ENCODE measurements around the gene OSGIN1. TPM values are rescaled to one million over a fixed set of nuclear protein-coding genes. Genes with fewer than 3 reads are reported as not detected.

The OSGIN1 gene
- total RNA-seq, 1 experiment from 2014 or later = 3.7 TPM

- Mint-ChIP-seq H3K9me3 (ENCODE audit: unreplicated experiment) (no peaks in the 10 kb centered on the region), H3K27me3 (ENCODE audit: insufficient read depth, unreplicated experiment) (no peaks in the 10 kb centered on the region), H3K4me3 (ENCODE audit: unreplicated experiment) (no peak overlapping the region), H3K36me3 (ENCODE audit: insufficient read depth, unreplicated experiment) (no peaks in the 10 kb centered on the region), H3K4me1 (ENCODE audit: insufficient read depth, unreplicated experiment) (no peaks in the 10 kb centered on the region), H3K27ac (ENCODE audit: low read depth, unreplicated experiment) (no peak overlapping the region)
- BruUV-seq (replicated peaks) = no TSS peak
- no peak for TF ChIP-seq CTCF (IDR thresholded peaks at IDR 0.05; ENCODE audit: unreplicated experiment)
- ChIA-PET CTCF (interaction anchor here (1.2 to 2.0 kb wide), 2 partner anchors 19 to 119 kb away, joined by 5 to 6 read pairs; no protein-coding TSS in a partner anchor), POLR2A (no interaction called here)
- no peak for DNase-seq (ENCODE audit: unreplicated experiment)
- intact Hi-C loops (cut with micrococcal nuclease) = no loop called here
Measured at GRCh38 chr16:83946154-83946780, 6.8 kb upstream of the OSGIN1 start.

- DNase-seq (ENCODE audit: unreplicated experiment) = no peak
- ChIA-PET POLR2A (no interaction called here), CTCF (interaction anchor here (0.6 to 2.1 kb wide), 5 partner anchors 9 to 202 kb away, joined by 3 to 6 read pairs (median 5); no protein-coding TSS in a partner anchor)
- intact Hi-C loops (cut with micrococcal nuclease) = no loop called here
- H3K9me3 Mint-ChIP-seq (ENCODE audit: unreplicated experiment) = no peaks in the 10 kb centered on the region
- no peaks in the 10 kb centered on the region for H3K27me3 Mint-ChIP-seq (ENCODE audit: insufficient read depth, unreplicated experiment)
- BruUV-seq (replicated peaks) = no TSS peak
- H3K36me3 Mint-ChIP-seq (ENCODE audit: insufficient read depth, unreplicated experiment) = no peaks in the 10 kb centered on the region
- no peak overlapping the region for H3K27ac Mint-ChIP-seq (ENCODE audit: low read depth, unreplicated experiment)
- TF ChIP-seq CTCF (IDR thresholded peaks at IDR 0.05; ENCODE audit: unreplicated experiment) = no peak
- no peaks in the 10 kb centered on the region for H3K4me1 Mint-ChIP-seq (ENCODE audit: insufficient read depth, unreplicated experiment)
- no peak overlapping the region for H3K4me3 Mint-ChIP-seq (ENCODE audit: unreplicated experiment)
Measured at GRCh38 chr16:83946781-83947566, 6.1 kb upstream of the OSGIN1 start.

GRCh38 chr16:83947642-83948234 is 5.3 kb upstream of the OSGIN1 start:
- POLR2A ChIA-PET = no interaction called here
- CTCF ChIA-PET = interaction anchor here (0.6 to 2.1 kb wide), 6 partner anchors 8 to 202 kb away, joined by 3 to 6 read pairs (median 4); no protein-coding TSS in a partner anchor
- no TSS peak for BruUV-seq (replicated peaks)
- H3K36me3 Mint-ChIP-seq (ENCODE audit: insufficient read depth, unreplicated experiment) = no peaks in the 10 kb centered on the region
- no peak for TF ChIP-seq CTCF (IDR thresholded peaks at IDR 0.05; ENCODE audit: unreplicated experiment)
- no peak for DNase-seq (ENCODE audit: unreplicated experiment)
- no peak overlapping the region for H3K27ac Mint-ChIP-seq (ENCODE audit: low read depth, unreplicated experiment)
- H3K4me1 Mint-ChIP-seq (ENCODE audit: insufficient read depth, unreplicated experiment) = no peaks in the 10 kb centered on the region
- H3K27me3 Mint-ChIP-seq (ENCODE audit: insufficient read depth, unreplicated experiment) = no peaks in the 10 kb centered on the region
- no peaks in the 10 kb centered on the region for H3K9me3 Mint-ChIP-seq (ENCODE audit: unreplicated experiment)
- intact Hi-C loops (cut with micrococcal nuclease) = no loop called here
- no peak overlapping the region for H3K4me3 Mint-ChIP-seq (ENCODE audit: unreplicated experiment)
